GM18951 (cell line): Measurements from ENCODE around the gene PRORP.

ENCODE experiments used
- POLR2A ChIP-seq: IDR thresholded peaks from 4 replicates; pipeline ENCODE4 v1.6.1; 2011; ENCODE audit warnings: mild to moderate bottlenecking; ENCODE audit not compliant: insufficient read length, insufficient read depth; ENCODE audit errors: extremely low read depth
- in situ Hi-C: fragments of 300-500 bp; cut with MboI; formaldehyde crosslinking; loops from one replicate; pipeline ENCODE4 v1.12.0; 2022; ENCODE audit warnings: low sequenced_read_pairs, mixed read lengths, inconsistent platforms; ENCODE audit not compliant: unreplicated experiment

PRORP gene

DNA sequence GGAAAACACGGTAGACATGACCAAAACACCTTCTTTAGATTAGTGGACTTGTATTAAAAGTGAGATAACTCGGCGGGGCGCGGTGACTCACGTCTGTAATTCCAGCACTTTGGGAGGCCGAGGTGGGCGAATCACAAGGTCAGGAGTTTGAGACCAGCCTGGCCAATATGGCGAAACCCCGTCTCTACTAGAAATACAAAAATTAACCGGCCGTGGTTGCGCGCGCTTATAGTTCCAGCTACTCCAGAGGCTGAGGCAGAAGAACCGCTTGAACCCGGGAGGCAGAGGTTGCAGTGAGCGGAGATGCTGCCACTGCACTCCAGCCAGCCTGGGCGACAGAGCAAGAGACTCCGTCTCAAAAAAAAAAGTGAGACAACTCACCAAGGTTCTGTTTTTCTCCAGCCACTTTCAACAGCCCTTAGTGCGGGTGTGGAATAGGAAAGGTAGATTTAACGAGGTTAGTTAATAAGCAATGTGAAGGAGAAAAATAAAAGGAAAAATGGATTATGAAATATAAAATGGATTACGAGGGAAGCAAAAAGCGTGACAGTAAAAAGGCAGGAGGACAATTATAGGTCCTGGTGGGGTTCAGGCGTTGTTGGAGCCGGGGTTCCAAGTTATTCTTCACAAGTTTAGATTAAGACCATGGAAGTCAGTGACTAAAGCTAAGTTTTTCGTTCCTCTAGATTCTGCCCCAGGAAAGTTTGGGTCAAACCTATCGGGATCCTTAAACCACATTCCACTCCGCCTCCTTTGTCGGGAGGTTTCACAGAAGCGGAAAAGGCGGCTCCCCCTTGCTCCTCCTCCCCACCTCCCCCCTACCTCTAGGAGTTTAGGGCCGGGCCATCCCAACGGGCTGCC lies 1.1 kb upstream of the PRORP start:
- TF ChIP-seq POLR2A: no peak
- in situ Hi-C loops: no loop called here

DNA sequence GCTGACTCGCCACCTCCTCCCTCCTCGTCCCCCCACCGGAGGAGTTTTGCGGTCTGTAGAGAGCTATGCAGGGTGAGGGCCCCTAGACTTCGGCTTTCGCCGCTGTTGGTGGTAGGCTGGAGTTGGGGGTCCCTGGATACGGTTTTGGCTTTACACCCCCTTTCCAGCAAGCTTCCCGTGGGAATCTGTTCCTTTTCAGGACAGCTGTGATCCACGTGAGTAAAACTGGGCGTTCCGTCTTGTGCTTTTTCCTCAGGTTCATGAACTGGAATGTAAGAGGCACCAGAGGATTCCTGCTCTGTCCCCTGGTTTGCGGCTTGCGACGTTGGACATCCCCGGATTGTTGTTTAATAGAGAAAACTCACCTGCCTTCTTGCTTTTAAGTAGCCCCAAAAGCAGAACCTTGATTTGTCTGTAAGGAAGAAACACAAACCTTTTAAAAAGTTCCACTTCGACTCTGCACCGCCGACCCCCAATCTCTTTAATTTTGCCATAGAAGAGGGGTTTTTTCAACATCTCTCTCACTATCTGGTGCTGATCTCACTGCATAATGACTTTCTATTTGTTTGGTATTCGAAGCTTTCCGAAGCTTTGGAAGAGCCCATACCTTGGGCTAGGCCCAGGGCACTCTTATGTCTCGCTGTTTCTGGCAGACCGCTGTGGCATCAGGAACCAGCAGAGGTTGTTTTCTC lies 490 bp downstream of the PRORP start:
- in situ Hi-C loops: no loop called here
- no peak for TF ChIP-seq POLR2A

DNA sequence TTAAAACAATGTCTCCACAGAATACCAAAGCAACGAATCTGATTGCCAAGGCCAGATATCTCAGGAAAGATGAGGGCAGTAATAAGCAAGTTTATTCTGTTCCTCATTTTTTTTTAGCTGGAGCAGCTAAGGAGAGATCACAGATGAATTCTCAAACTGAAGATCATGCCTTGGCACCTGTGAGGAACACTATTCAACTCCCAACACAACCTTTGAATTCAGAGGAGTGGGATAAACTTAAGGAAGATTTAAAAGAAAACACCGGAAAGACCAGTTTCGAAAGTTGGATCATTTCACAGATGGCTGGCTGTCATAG lies 994 bp downstream of the PRORP start:
- TF ChIP-seq POLR2A: no peak
- in situ Hi-C loops: no loop called here

DNA sequence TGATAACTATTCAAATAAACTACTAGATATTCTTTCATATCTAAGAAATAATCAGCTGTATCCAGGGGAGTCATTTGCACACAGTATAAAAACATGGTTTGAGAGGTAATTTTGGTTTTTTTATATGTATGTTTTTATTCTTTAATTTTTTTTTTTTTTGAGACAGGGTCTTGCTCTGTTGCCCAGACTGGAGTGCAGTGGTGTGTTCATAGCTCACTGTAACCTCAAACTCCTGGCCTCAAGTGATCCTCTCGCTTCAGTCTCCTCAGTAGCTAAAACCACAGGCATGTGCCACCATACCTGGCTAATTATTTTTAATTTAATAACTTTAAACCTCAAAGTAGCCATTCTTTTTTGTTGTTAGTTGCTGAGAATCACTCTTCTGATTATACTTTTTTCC lies 1.8 kb downstream of the PRORP start:
- TF ChIP-seq POLR2A: no peak
- in situ Hi-C loops: no loop called here

GRCh38 chr14:35133542-35134328 lies 11.4 kb downstream of the PRORP start:
- in situ Hi-C loops: no loop called here

GRCh38 chr14:35134329-35135123 lies 12.2 kb downstream of the PRORP start:
- in situ Hi-C loops: loop anchor here (5.0 kb wide), 1 partner anchor 273 kb away; no protein-coding TSS in a partner anchor

More at GRCh38 chr14:35133542-35134328, 11.4 kb downstream of the PRORP start:
- TF ChIP-seq POLR2A: no peak

GRCh38 chr14:35138585-35138984 lies 16.2 kb downstream of the PRORP start:
- in situ Hi-C loops: loop anchor here (5.0 kb wide), 1 partner anchor 269 kb away; no protein-coding TSS in a partner anchor
- no peak for TF ChIP-seq POLR2A

More at GRCh38 chr14:35134329-35135123, 12.2 kb downstream of the PRORP start:
- TF ChIP-seq POLR2A: no peak

DNA sequence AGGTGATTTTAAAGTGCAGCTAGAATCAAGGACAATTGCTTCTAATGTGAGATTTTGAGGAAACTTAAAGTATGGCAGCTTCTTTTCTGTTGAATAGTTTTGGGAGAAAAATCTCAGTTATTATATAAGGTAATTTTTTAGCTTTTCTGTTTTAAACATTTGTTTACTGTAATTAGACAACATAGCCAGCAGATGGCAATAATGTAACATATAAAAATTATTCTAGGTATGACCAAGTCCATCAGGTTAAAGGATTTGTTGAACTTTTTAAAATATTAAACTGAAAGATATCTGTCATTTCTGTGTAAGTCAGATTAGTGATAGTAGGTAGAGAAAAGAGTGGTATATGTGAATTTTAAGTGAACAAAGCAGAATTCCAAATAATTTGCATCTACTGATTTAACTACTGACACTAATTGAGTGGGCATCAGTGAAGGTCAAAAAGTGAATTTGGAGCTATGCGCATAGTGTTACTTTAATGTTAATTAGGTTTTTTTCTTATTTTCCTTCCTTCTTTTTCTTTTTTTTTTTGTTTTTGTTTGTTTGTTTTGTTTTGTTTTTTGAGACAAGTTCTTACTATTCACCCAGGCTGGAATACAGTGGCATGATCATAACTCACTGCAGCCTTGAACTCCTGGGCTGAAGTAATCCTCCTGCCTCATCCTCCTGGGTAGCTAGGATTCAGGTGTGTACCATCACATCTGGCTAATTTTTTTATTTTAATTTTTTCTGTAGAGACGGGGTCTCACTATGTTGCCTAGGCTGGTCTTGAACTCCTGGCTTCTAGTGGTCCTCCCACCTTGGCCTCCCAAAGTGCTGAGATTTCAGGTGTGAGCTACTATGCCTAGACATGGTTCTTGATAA lies 18.6 kb downstream of the PRORP start:
- TF ChIP-seq POLR2A: no peak
- in situ Hi-C loops: no loop called here

- in situ Hi-C loops: no loop called here
- no peak for TF ChIP-seq POLR2A
These were observed 21.7 kb downstream of the PRORP start for GRCh38 chr14:35144029-35144428.

- in situ Hi-C loops: no loop called here
- TF ChIP-seq POLR2A: no peak
These were observed 24.4 kb downstream of the PRORP start for GRCh38 chr14:35146711-35147149.

DNA sequence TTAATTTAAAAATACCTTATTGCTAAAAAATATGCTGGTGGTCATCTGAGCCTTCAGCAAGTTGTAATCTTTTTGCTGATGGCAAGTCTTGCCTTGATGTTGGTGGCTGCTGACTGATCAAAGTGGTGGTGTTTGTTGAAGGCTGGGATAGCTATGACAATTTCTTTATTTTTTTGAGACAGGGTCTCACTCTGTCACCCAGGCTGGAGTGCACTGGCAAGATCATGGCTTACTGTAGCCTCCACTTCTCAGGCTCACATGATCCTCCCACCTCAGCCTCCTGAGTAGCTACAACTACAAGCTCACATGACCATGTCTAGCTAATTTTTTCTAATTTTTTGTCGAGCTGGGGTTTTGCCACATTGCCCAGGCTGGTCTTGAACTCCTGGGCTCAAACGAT lies 24.8 kb downstream of the PRORP start:
- in situ Hi-C loops: no loop called here
- no peak for TF ChIP-seq POLR2A

GRCh38 chr14:35147711-35148110 lies 25.4 kb downstream of the PRORP start:
- TF ChIP-seq POLR2A: no peak
- in situ Hi-C loops: no loop called here
